ENCODE measurements around the gene SELENOH. TPM values are rescaled to one million over a fixed set of nuclear protein-coding genes. Genes with fewer than 3 reads are reported as not detected.

SELENOH gene
- total RNA-seq, 2 donors from 2014 or later, result 141 to 178 TPM

Other genes with a start within 250 kb of the SELENOH start
- 10 to 100 TPM in 1 of 2 donors, 1 to 10 TPM in 1; 4.2 to 16.5 TPM for gene SLC43A1, start 225.8 kb upstream of the SELENOH start, total RNA-seq
- gene TIMM10, start 210.7 kb upstream of the SELENOH start, total RNA-seq, result 100 to 1,000 TPM in 1 of 2 donors, 10 to 100 TPM in 1; 77.6 to 131 TPM
- gene SMTNL1, start 203.9 kb upstream of the SELENOH start, total RNA-seq, result not detected
- 100 to 1,000 TPM in 1 of 2 donors, 10 to 100 TPM in 1; 87.8 to 101 TPM for gene UBE2L6, start 173.8 kb upstream of the SELENOH start, total RNA-seq
- not detected for gene SERPING1, start 143.8 kb upstream of the SELENOH start, total RNA-seq
- not detected for gene YPEL4, start 91.6 kb upstream of the SELENOH start, total RNA-seq
- 10 to 100 TPM; 16.5 to 23.0 TPM for gene CLP1, start 83.7 kb upstream of the SELENOH start, total RNA-seq
- gene ZDHHC5, start 73.4 kb upstream of the SELENOH start, total RNA-seq, result 10 to 100 TPM; 66.2 to 91.9 TPM
- gene MED19, start 29.3 kb upstream of the SELENOH start, total RNA-seq, result 10 to 100 TPM in 1 of 2 donors, 1 to 10 TPM in 1; 7.0 to 17.0 TPM
- gene TMX2, start 28.9 kb upstream of the SELENOH start, total RNA-seq, result 10 to 100 TPM; 77.3 to 96.9 TPM
- not detected for gene BTBD18, start 10.3 kb downstream of the SELENOH start, total RNA-seq
- 10 to 100 TPM in 1 of 2 donors, 1 to 10 TPM in 1; 9.2 to 10.6 TPM for gene CTNND1, start 20.3 kb downstream of the SELENOH start, total RNA-seq

Data from natural killer cell treated with Interleukin-12 subunit alpha and Interleukin-12 subunit beta and Interleukin-15 and Interleukin-18, amount 100 ng/mL, for 72 hours (primary cell).